Spleen (tissue), 11 donors: Measurements from ENCODE around the gene OBSCN. TPM values are rescaled to one million over a fixed set of nuclear protein-coding genes. Genes with fewer than 3 reads are reported as not detected.
"Not testable (repeated sequence)": the region's sequence is repeated elsewhere in the genome, so short reads cannot be mapped to it uniquely, and the experiment has no call there.

Source experiments
- DNase-seq: peaks from one replicate; pipeline ENCODE4 v3.0.0-alpha.2; 2020
- H3K27ac ChIP-seq, 8 donors: fragments of 200-600 bp; sonication (generic) in 7 of 8; 1 replicate in 4 of 8; 2 replicates in 4 of 8; pipeline versions ENCODE4 v1.5.0 to v1.8.0; 2016 to 2021; ENCODE audit warnings: inconsistent platforms in 4 of 8, mild to moderate bottlenecking in 4 of 8, moderate library complexity in 1 of 8
- H3K27me3 ChIP-seq, 7 donors: fragments of 200-600 bp; sonication (generic) in 6 of 7; replicated peaks in 1 of 7; 1 replicate in 4 of 7; 2 replicates in 3 of 7; pipeline versions ENCODE4 v1.5.0 to v1.8.0; 2016 to 2021; ENCODE audit warnings: inconsistent platforms in 3 of 7, mild to moderate bottlenecking in 1 of 7
- H3K36me3 ChIP-seq, 6 donors: fragments of 200-600 bp; sonication (generic) in 5 of 6; 1 replicate in 4 of 6; 2 replicates in 2 of 6; pipeline versions ENCODE4 v1.5.0 to v1.8.0; 2016 to 2021; ENCODE audit warnings: inconsistent platforms in 2 of 6
- H3K4me1 ChIP-seq, 6 donors: fragments of 200-600 bp; sonication (generic) in 5 of 6; 1 replicate in 3 of 6; 2 replicates in 3 of 6; pipeline versions ENCODE4 v1.5.0 to v1.8.0; 2016 to 2021; ENCODE audit warnings: inconsistent platforms in 3 of 6
- H3K4me3 ChIP-seq, 8 donors: fragments of 200-600 bp; sonication (generic) in 7 of 8; 1 replicate in 4 of 8; 2 replicates in 4 of 8; pipeline versions ENCODE4 v1.5.0 to v1.8.0; 2016 to 2021; ENCODE audit warnings: inconsistent platforms in 4 of 8, mild to moderate bottlenecking in 4 of 8, moderate library complexity in 2 of 8
- H3K9me3 ChIP-seq, 8 donors: fragments of 200-600 bp; sonication (generic) in 7 of 8; 1 replicate in 4 of 8; 2 replicates in 4 of 8; pipeline versions ENCODE4 v1.5.0 to v1.8.0; 2016 to 2021; ENCODE audit warnings: inconsistent platforms in 4 of 8
- CTCF ChIP-seq, 11 experiments: fragments of 200-600 bp in 7 of 11; fragments of 450-650 bp in 4 of 11; sonication (generic) in 4 of 11; IDR thresholded peaks in 8 of 11; conservative IDR thresholded peaks in 3 of 11; 1 replicate in 7 of 11; 2 replicates in 4 of 11; pipeline versions ENCODE4 v1.4.0 to v1.8.0; 2016 to 2021; ENCODE audit warnings: antibody characterized with exemption in 11 of 11, inconsistent platforms in 4 of 11, mild to moderate bottlenecking in 1 of 11
- POLR2A ChIP-seq, 3 donors: fragments of 450-650 bp; IDR thresholded peaks; one replicate each; pipeline ENCODE4 v1.5.1; 2017; ENCODE audit warnings: antibody characterized with exemption in 3 of 3, mild to moderate bottlenecking in 1 of 3
- POLR2AphosphoS5 ChIP-seq, 3 donors: sonication (generic); formaldehyde crosslinking; IDR thresholded peaks; one replicate each; pipeline ENCODE4 v1.5.1; 2017; ENCODE audit warnings: antibody characterized with exemption in 3 of 3
- WGBS, 5 donors: extraction: QIAGEN DNeasy Blood & Tissue Kit in 3 of 5; methylation state at CpG; one replicate each; pipeline versions ENCODE4 v1.1.5 to v1.1.7; 2013 to 2018; 5-methylcytosine and 5-hydroxymethylcytosine counted together
- intact Hi-C: fragments of 100-400 bp; cut with DNase I; formaldehyde crosslinking; loops from one replicate; pipeline ENCODE4 v1.15.0; 2023; ENCODE audit warnings: low total_unique reads
- polyA plus RNA-seq, 3 donors: library from polyadenylated mRNA; stranded (reverse); fragments of 200-250 nt; gene quantifications; one replicate each; pipeline ENCODE4 v1.2.1, GENCODE V29; 2013
- total RNA-seq, 7 donors: library from RNA; depleted of rRNA in 3 of 7; stranded (reverse); fragments of >200 nt in 3 of 7; fragmentation: NEBNext Ultra II Directional in 4 of 7; extraction: Animal tissue kit (Norgen Biotek cat#: 25700) in 4 of 7; gene quantifications; one replicate each; pipeline versions ENCODE4 v1.1.0 to v1.2.1, GENCODE V29; 2016 to 2021
- donor health status: healthy with polysubstance abuse.
- donor health status: DM: no; HTN: no; CAD: no; lungs with moderate emphysema.
- donor health status: DM: no; HTN: no; CAD: no.
- donor health status: Bipolar disorder and iron deficiency.
- donor health status: healthy.
- donor health status: DM: no; HTN: no; CAD: no.
- donor health status: DM: yes; HTN: yes; CAD: no.

OBSCN gene
- total and polyA plus RNA-seq, 10 donors: 12.6 to 71.7 (median 41.9) TPM

GRCh38 chr1:228219245-228219961, 11.6 kb downstream of the OBSCN start:
- H3K4me3 ChIP-seq: no peak overlapping the region
- H3K27ac ChIP-seq: no peak overlapping the region
- H3K27me3 ChIP-seq: no peaks in the 10 kb centered on the region
- WGBS, 5 donors: 92 to 96% (median 94%) methylated on average over 13 to 16 of the region's 16 CpGs
- H3K4me1 ChIP-seq: peaks cover 0 to 8% (median 1%) of the 10 kb centered on the region in 6 donors
- no peak for TF ChIP-seq POLR2A (IDR thresholded peaks at IDR 0.05)
- TF ChIP-seq POLR2AphosphoS5 (IDR thresholded peaks at IDR 0.05): no peak
- no peak for TF ChIP-seq CTCF (IDR thresholded peaks at IDR 0.05 in 8 of 11, conservative IDR thresholded peaks at IDR 0.05 in 3 of 11)
- intact Hi-C loops: no loop called here
- peaks cover 0 to 51% (median 27%) of the 10 kb centered on the region in 6 donors for H3K36me3 ChIP-seq
- no peak for DNase-seq
- peaks cover 0 to 7% (median 4%) of the 10 kb centered on the region in 8 donors for H3K9me3 ChIP-seq

GRCh38 chr1:228219962-228220780, 12.3 kb downstream of the OBSCN start:
- Histone ChIP-seq H3K27me3 (no peaks in the 10 kb centered on the region), H3K4me1 (peaks cover 0 to under 1% (median 0%) of the 10 kb centered on the region in 6 donors), H3K9me3 (peaks cover 4 to 15% (median 12%) of the 10 kb centered on the region in 8 donors), H3K36me3 (peaks cover 0 to 58% (median 35%) of the 10 kb centered on the region in 6 donors), H3K27ac (no peak overlapping the region), H3K4me3 (no peak overlapping the region)
- TF ChIP-seq POLR2AphosphoS5 (IDR thresholded peaks at IDR 0.05) (no peak), CTCF (IDR thresholded peaks at IDR 0.05 in 8 of 11, conservative IDR thresholded peaks at IDR 0.05 in 3 of 11) (no peak), POLR2A (IDR thresholded peaks at IDR 0.05) (no peak)
- no peak for DNase-seq
- intact Hi-C loops: no loop called here
- 90 to 94% (median 92%) methylated on average over 24 to 28 of the region's 28 CpGs for WGBS, 5 donors

- 91 to 98% (median 93%) methylated on average over 9 of the region's 9 CpGs for WGBS, 5 donors
- H3K9me3 ChIP-seq: peaks cover 4 to 20% (median 16%) of the 10 kb centered on the region in 8 donors
- DNase-seq, H3K27me3 ChIP-seq, H3K27ac ChIP-seq, intact Hi-C loops, H3K4me1 ChIP-seq, H3K4me3 ChIP-seq: not testable (repeated sequence)
- H3K36me3 ChIP-seq: peaks cover 0 to 68% (median 43%) of the 10 kb centered on the region in 6 donors
Measured at GRCh38 chr1:228221097-228221496, 13.3 kb downstream of the OBSCN start.

- peaks cover 0 to 56% (median 35%) of the 10 kb centered on the region in 6 donors for H3K36me3 ChIP-seq
- intact Hi-C loops: no loop called here
- peaks cover 4 to 20% (median 16%) of the 10 kb centered on the region in 8 donors for H3K9me3 ChIP-seq
- no peak for DNase-seq
- no peaks in the 10 kb centered on the region for H3K4me1 ChIP-seq
- WGBS, 5 donors: 83 to 91% (median 87%) methylated on average over 11 of the region's 11 CpGs
- H3K27me3 ChIP-seq: no peaks in the 10 kb centered on the region
- no peak overlapping the region for H3K4me3 ChIP-seq
- TF ChIP-seq POLR2A (IDR thresholded peaks at IDR 0.05) (no peak), POLR2AphosphoS5 (IDR thresholded peaks at IDR 0.05) (no peak), CTCF (IDR thresholded peaks at IDR 0.05 in 8 of 11, conservative IDR thresholded peaks at IDR 0.05 in 3 of 11) (no peak)
- no peak overlapping the region for H3K27ac ChIP-seq
Measured at GRCh38 chr1:228222548-228222947, 14.7 kb downstream of the OBSCN start.
